ENCODE results near the gene MST1. TPM values are rescaled to one million over a fixed set of nuclear protein-coding genes. Genes with fewer than 3 reads are reported as not detected.

MST1 gene
- total RNA-seq, 1 donor from 2014 or later, result 2.7 TPM

DNA sequence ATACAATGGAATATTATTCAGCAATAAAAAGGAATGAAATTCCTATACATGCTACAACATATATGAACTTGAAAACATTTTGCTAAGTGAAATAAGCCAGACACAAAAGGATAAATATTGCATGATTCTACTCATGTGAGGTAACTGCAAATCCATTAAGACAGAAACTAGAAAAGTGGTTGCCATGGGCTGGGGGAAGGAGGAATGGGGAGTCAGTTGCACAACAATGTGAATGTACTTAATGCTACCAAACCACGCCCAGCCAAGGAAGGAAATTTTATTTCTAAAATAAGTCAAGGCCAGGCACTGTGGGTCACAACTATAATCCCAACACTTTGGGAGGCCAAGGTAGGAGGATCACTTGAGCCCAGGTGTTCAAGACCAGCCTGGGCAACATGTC, 44.3 kb upstream of the MST1 start:
- no peak overlapping the region for H3K27ac Mint-ChIP-seq
- H3K79me2 ChIP-seq (ENCODE audit: low read depth), result no peaks in the 10 kb centered on the region
- no peak overlapping the region for H3K4me3 Mint-ChIP-seq
- no peaks in the 10 kb centered on the region for H3K27me3 Mint-ChIP-seq (ENCODE audit: insufficient read depth, low read depth)
- H3K4me1 Mint-ChIP-seq, result no peaks in the 10 kb centered on the region
- no peaks in the 10 kb centered on the region for H3K4me1 ChIP-seq
- no peak overlapping the region for H3K9ac ChIP-seq
- H3K4me3 ChIP-seq, result no peak overlapping the region
- H2AFZ ChIP-seq (replicated peaks), result no peak overlapping the region
- DNase-seq (ENCODE audit: low spot score), result no peak
- peaks cover 8% of the 10 kb centered on the region for H3K36me3 ChIP-seq
- no peaks in the 10 kb centered on the region for H3K27me3 ChIP-seq
- H3K9me3 ChIP-seq (ENCODE audit: low read depth), result no peaks in the 10 kb centered on the region
- H3F3A ChIP-seq (ENCODE audit: low read depth), result peaks cover 7% of the 10 kb centered on the region
- H3K36me3 Mint-ChIP-seq, result peaks cover 36% of the 10 kb centered on the region
- H4K20me1 ChIP-seq (ENCODE audit: low read depth), result no peaks in the 10 kb centered on the region
- H3K27ac ChIP-seq, result no peak overlapping the region
- H3K9me3 Mint-ChIP-seq, result no peaks in the 10 kb centered on the region
- no peak overlapping the region for H3K4me2 ChIP-seq
- TF ChIP-seq, protein P1, sequence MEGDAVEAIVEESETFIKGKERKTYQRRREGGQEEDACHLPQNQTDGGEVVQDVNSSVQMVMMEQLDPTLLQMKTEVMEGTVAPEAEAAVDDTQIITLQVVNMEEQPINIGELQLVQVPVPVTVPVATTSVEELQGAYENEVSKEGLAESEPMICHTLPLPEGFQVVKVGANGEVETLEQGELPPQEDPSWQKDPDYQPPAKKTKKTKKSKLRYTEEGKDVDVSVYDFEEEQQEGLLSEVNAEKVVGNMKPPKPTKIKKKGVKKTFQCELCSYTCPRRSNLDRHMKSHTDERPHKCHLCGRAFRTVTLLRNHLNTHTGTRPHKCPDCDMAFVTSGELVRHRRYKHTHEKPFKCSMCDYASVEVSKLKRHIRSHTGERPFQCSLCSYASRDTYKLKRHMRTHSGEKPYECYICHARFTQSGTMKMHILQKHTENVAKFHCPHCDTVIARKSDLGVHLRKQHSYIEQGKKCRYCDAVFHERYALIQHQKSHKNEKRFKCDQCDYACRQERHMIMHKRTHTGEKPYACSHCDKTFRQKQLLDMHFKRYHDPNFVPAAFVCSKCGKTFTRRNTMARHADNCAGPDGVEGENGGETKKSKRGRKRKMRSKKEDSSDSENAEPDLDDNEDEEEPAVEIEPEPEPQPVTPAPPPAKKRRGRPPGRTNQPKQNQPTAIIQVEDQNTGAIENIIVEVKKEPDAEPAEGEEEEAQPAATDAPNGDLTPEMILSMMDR (IDR thresholded peaks at IDR 0.05), result no peak
- TF ChIP-seq EZH2phosphoT487 (IDR thresholded peaks at IDR 0.05), result no peak
- no peak for TF ChIP-seq EZH2 (IDR thresholded peaks at IDR 0.05)

DNA sequence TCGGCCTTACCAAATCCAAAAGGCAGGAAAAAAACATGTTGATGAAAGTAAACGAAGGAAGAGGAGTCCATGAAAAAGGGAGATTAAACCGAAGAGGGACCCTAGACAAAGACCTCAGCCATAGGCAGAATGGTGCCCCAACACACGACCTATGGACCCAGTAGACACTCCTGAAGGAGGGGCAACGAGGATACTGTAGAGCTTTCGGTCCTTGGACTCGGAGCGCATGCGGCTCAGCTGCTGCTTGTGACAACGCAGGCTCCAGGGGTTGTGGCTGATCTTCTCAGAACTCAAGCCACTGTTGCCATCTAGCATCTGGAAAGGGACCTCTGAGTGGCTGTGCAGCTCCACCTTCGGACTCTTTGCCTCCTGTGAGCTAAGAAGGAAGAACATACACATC, 43.3 kb upstream of the MST1 start:
- H2AFZ ChIP-seq (replicated peaks), result no peak overlapping the region
- no peaks in the 10 kb centered on the region for H3K4me1 Mint-ChIP-seq
- no peak overlapping the region for H3K9ac ChIP-seq
- H3K4me3 ChIP-seq, result no peak overlapping the region
- H3K4me3 Mint-ChIP-seq, result no peak overlapping the region
- no peaks in the 10 kb centered on the region for H3K27me3 ChIP-seq
- H3K4me1 ChIP-seq, result no peaks in the 10 kb centered on the region
- DNase-seq (ENCODE audit: low spot score), result no peak
- H3F3A ChIP-seq (ENCODE audit: low read depth), result peaks cover 7% of the 10 kb centered on the region
- TF ChIP-seq EZH2 (IDR thresholded peaks at IDR 0.05) (no peak), EZH2phosphoT487 (IDR thresholded peaks at IDR 0.05) (no peak)
- TF ChIP-seq, protein P1 (IDR thresholded peaks at IDR 0.05), result no peak
- no peak overlapping the region for H3K27ac Mint-ChIP-seq
- no peaks in the 10 kb centered on the region for H3K9me3 Mint-ChIP-seq
- peaks cover 8% of the 10 kb centered on the region for H3K36me3 ChIP-seq
- H3K27me3 Mint-ChIP-seq (ENCODE audit: insufficient read depth, low read depth), result no peaks in the 10 kb centered on the region
- H3K27ac ChIP-seq, result no peak overlapping the region
- no peak overlapping the region for H3K4me2 ChIP-seq
- peaks cover 31% of the 10 kb centered on the region for H3K36me3 Mint-ChIP-seq
- no peaks in the 10 kb centered on the region for H3K79me2 ChIP-seq (ENCODE audit: low read depth)
- H4K20me1 ChIP-seq (ENCODE audit: low read depth), result no peaks in the 10 kb centered on the region
- no peaks in the 10 kb centered on the region for H3K9me3 ChIP-seq (ENCODE audit: low read depth)

DNA sequence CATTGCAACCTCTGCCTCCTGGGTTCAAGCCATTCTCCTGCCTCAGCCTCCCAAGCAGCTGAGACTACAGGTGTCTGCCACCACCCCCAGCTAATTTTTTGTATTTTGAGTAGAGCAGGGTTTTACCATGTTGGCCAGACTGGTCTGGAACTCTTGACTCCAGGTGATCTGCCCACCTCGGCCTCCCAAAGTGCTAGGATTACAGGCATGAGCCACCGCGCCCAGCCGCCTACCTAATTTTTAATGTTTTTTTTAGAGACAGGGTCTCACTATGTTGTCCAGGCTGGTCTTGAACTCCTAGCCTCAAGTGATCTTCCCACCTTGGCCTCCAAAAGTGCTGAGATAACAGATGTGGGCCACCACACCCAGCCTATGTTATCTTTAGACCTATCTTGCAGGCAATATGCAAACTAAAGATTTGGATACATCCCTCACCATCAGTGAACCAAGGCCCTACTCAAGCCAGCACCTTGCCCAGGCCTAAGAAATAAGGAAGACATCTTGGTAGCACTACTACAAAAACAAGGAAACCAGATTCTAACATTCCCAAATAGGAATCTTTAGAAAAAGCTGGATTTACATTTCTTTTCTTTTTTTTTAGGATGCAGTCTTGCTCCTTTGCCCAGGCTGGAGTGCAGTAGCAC, 40.8 kb upstream of the MST1 start:
- Histone ChIP-seq H3K4me1 (no peaks in the 10 kb centered on the region), H3F3A (ENCODE audit: low read depth) (peaks cover 15% of the 10 kb centered on the region), H4K20me1 (ENCODE audit: low read depth) (no peaks in the 10 kb centered on the region), H3K27me3 (no peaks in the 10 kb centered on the region), H3K9me3 (ENCODE audit: low read depth) (no peaks in the 10 kb centered on the region), H2AFZ (replicated peaks) (no peak overlapping the region), H3K27ac (no peak overlapping the region), H3K4me3 (no peak overlapping the region), H3K4me2 (no peak overlapping the region), H3K9ac (no peak overlapping the region), H3K79me2 (ENCODE audit: low read depth) (no peaks in the 10 kb centered on the region), H3K36me3 (peaks cover 5% of the 10 kb centered on the region)
- TF ChIP-seq EZH2phosphoT487 (IDR thresholded peaks at IDR 0.05), result no peak
- no peak for TF ChIP-seq EZH2 (IDR thresholded peaks at IDR 0.05)
- TF ChIP-seq, protein P1 (IDR thresholded peaks at IDR 0.05), result no peak
- Mint-ChIP-seq H3K27me3 (ENCODE audit: insufficient read depth, low read depth) (no peaks in the 10 kb centered on the region), H3K36me3 (peaks cover 24% of the 10 kb centered on the region), H3K9me3 (no peaks in the 10 kb centered on the region), H3K27ac (no peak overlapping the region), H3K4me1 (no peaks in the 10 kb centered on the region), H3K4me3 (no peak overlapping the region)
- no peak for DNase-seq (ENCODE audit: low spot score)
